Measurements from ENCODE around the gene SCN2B.
"Not testable (repeated sequence)": the region's sequence is repeated elsewhere in the genome, so short reads cannot be mapped to it uniquely, and the experiment has no call there.

Gene SCN2B

DNA sequence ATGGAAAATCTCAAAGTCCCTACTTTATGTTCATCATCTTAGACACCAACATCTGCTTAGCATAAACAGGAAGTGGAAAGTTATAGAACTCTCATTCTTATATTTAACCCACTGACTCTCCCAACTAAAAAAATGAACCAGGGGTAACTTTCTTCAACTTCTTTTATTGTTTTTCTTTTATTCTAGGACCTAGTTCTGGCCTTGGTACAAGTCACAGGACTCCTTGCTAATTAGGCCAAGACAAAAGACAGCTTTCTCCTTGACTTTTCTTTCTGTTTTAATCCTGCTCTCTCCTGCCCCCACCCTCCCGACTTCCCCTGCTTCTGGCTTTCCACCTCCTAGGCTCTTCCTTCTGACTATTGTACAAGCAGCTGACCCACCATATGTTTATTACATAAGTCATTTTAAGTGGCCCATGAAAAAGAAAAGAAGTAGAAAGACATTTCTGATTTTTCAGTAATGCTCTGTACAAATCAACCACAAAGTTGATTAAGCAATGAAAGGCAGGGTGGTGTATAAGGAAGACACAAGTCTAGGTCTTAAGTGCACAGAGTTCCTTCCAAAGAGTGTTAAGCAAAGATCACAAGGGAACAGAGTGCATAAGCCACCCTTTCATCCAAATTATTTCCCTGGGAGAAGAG, 30.1 kb upstream of the SCN2B start:
- no peak for DNase-seq

DNA sequence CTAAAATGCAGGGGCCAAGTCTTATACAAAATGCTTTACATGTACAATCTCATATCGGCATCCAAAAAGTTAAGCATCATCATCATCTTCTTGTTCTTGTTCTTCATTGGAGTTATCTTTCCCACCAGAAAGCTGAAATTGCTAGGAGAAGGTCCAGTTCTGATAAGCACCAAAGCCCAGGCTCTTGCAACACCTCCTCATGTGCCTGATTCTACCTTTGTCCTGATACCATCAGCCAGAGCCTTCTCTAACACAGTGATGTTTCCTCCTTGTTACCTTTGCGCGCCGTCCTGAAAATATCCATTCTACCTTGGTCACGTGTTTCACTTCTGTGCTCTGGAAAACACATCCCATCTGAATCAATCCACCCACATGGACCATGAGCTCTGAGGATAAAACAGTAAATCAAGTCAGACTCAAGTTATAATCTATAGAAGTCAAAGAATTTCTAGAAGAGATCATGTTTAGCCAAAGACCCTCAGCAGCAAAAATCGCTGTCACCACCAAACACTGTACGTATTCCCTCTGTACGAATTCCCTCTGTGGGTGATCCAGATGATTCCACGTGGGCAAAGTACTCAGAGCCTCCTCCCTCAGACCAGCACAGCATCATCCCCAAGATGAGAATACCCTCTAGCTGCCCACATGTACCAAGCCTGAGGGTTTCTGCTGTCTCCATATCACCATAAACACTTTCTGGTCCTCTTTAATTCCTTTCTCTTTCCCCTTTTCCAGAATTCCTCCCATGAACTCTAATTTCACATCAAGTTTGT, 29.4 kb upstream of the SCN2B start:
- DNase-seq, result no peak

DNA sequence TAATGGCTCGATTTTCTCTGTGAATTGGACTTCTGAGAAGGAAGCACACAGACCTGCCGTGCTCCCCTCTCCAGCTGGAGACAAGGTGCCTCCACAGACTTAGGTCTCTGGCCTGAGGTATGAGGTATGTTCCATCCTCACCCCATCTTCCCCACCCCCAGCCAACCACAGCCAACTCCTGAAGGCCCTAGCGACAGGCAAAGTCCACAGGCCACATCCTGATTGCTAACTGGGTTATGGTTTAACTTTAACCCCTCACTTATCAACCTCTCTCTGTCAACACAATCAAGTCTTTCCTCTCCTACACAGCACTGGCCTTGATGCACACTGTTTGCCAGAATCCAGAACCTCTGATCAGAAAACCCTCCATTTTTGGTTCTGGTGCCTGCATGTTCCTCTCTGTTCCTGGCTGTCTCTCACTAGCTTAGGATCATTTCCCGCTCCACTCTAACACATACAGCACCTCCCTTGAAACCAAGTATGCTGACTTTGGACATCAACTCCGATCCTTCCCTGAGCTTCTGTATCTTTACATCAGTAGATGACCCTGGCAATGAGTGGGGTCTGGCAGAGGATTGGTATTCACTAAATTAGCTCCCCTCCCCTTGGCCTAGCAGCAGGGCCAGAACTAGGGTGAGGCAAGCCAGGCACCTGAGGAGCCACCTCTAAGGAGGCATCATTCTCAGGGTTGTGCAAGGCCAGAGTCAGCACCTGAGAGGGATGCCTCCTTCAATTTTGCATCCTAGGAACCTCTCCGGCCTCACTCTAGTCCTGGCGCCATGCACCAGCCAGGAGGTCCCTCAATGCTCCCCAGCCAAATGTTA, 26.4 kb upstream of the SCN2B start:
- DNase-seq, result no peak

DNA sequence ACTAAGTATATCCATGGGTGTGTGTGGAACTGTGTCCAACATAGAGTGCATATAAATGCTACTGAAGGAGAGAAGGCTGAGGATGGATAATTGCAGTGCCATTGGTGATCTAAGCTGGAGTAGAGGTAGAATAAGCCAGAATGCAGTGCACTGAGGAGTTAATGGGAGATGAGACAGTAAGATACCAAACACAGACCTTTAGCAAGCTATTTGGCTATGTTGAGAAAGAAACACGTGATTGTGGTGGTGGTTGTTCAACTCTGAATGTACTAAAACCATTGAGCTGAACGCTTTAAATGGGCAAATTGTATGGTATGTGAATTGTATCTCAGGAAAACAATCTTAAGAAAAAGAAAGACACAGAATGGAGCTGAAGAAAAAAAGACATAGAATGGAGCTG, 25.5 kb upstream of the SCN2B start:
- no peak for DNase-seq

DNA sequence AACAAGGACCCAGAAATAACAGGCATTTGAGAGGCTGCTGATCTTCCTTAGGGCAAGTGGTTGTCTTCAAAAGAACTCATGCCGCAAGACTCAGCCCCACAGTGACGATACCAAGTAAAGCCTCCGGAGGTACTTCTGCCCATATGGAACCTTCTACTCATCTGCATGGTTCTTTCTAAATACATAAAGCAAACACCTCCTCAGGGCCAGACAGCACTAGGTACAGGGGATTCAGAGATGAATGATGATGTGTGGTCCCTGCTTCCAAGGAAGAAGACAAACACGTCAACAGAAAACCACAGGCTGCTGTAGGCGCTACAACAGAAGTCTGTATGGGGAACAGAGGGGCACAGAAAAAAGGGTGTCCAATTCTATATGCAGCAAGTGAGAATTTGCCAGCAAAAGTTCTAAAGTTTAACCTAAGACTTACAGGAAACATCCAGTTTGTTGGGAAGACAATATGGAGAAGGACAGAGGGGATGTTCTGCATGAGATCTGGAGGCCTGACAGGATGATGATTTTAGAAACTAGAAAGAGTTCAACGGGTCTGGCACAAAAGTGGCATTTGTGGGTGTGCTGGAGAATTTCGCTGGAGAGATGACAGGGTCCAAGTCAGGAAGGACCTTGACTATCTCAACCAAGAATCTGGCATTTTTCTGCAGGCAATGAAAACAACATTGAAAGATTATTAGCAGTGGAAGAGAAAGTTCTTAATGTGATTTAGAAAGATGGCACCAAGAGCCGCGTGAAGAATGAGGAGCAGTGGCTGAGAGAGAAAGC, 24.7 kb upstream of the SCN2B start:
- DNase-seq, result no peak

DNA sequence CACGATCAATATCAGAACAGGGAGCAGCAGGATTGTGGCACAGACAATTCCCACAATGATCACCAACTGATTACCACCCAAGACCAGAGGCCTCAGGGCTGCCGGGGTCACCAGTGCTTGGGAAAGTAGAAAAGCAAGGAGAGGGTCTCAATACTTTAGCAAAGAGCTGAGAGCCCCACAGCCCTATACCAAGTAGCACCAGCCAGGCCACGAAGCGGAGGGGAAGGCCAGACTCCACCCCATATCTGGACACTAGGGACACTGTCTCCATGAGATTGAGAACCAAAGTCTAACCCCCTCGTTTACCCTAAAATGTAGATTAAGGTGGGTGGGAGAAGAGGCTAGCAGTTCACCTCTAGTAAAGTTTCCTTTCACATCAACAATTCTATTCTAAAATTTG, 24.1 kb upstream of the SCN2B start:
- DNase-seq, result no peak

DNA sequence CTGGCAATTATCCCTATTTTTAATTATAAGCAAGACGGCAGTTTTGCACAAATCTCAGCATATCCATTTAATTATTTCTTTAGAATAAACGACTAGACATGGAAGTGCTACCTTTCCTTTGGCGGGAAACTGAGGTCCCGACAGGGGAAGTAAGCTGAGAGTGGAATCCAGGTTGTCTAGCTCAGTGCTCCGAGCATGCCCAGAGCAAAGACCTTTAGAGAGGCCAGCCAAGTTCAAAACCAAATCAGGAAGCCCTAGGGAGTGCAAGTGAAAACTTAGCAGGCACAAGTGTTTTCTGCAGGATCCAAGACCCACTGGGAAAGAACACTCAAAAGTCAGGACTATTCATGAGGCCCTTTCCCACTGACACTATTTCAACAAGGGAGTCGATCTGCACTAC, 22.7 kb upstream of the SCN2B start:
- DNase-seq, result no peak

DNA sequence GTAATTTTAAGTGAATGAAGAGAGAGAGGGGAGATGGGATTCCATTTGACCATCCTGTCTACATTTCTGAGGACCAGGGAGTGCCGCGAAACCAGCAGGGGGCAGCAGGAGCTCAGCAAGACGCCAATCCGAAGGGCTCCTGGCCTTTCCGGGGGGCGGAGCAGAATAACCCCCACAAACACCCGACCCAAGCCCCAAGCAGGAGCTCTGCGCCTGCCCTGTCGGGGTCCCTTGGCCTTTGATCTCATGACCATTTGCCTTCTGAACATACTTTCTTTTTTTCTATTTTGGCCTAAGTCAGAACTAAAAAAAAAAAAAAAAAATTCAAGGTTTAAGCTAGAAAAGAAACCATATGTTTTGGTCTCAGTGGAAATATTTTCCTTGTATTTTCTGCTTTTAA, 21.9 kb upstream of the SCN2B start:
- peak; percentile 50 for DNase-seq

DNA sequence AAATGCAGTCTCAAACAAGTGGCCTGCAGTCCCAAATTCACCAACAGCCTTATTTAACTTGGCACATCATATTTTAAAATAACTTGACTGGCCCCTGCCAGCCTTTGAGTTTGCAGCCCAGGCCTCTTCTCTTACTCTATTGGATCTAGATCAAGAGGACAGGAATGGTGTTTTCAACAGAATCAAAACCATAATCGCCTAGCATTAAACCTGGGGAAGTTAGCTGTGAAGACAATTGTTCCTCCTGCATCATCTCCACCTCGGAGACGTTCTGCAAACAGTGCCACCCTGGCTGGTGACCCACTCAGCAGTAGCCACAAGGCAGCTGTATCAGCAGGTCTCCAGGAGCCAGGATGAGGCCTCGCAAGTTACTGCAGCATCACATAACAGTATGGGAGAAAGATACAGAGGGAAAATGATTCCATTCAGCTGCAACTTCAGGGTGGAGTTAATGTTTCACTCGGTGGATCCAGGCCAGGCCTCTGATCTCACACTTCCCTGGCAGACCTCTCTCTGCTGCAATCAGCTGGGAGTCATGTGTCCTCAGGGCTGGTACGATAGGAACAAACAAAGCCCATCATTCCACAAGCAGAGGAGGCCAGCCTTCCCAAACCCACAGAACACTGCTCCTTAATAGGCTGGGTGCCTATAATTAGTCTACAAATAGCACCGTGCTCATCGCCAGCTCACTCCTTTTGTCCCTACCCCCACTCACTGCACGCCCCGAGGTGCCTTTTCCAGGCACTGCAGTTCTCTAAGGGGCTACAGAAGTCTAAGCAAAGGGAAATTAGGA, 18.6 kb upstream of the SCN2B start:
- DNase-seq, result peak; percentile 9

DNA sequence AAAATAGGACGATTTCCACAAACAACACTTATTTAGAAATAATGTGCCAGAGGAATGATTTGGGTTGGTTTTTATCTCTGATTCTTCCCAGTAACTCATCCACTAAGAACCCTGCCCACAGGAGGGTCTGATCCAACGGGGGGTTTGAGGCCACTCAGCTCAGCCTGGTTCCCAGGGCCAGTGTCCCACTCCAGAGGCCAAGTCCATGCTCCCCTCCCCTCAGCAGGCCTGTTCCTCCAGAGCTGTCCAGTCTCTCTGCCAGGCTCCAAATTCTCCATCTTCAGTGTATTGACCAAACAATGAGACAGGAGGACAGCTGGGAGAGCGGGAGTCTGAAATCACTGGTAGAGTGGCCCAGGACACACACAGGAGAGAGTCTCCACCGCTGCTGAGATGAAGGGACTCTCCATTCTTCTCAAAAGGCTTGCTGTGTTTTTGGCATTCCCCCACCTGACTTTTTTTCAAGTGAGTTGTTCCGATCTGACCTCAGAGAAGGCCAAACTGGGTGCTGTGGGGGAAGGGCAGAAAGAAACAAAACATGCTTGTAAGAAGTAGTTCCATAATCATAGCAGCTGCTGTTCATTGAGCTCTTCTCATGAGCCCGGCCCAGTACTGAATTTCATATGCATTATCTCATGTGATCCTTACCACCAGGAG, 17.6 kb upstream of the SCN2B start:
- DNase-seq, result no peak

DNA sequence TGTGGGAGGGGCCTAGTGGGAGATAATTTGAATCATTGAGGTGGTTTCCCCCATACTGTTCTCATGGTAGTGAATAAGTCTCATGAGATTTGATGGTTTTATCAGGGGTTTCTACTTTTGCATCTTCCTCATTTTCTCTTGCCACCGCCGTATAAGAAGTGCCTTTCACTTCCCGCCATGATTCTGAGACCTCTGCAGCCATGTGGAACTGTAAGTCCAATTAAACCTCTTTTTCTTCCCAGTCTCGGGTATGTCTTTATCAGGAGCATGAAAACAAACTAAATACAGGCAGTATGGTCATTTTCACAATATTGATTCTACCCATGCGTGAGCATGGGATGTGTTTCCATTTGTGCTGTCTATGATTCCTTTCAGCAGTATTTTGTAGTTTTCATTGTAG, 16.4 kb upstream of the SCN2B start:
- not testable (repeated sequence) for DNase-seq

DNA sequence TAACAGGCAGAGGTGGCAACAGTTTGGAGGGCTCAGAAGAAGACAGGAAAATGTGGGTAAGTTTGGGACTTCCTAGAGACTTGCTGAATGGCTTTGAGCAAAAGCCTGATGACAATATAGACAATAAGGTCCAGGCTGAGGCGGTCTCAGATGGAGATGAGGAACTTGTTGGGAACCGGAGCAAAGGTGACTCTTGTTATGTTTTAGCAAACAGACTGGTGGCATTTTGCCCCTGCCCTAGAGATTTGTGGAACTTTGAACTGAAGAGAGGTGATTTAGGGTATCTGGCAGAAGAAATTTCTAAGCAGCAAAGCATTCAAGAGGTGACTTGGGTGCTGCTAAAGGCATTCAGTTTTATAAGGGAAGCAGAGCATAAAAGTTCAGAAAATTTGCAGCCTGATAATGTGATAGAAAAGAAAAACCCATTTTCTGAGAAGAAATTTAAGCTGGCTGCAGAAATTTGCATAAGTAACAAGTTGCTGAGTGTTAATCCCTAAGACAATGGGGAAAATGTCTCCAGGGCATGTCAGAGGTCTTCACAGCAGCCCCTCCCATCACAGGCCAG, 14.6 kb upstream of the SCN2B start:
- not testable (repeated sequence) for DNase-seq

DNA sequence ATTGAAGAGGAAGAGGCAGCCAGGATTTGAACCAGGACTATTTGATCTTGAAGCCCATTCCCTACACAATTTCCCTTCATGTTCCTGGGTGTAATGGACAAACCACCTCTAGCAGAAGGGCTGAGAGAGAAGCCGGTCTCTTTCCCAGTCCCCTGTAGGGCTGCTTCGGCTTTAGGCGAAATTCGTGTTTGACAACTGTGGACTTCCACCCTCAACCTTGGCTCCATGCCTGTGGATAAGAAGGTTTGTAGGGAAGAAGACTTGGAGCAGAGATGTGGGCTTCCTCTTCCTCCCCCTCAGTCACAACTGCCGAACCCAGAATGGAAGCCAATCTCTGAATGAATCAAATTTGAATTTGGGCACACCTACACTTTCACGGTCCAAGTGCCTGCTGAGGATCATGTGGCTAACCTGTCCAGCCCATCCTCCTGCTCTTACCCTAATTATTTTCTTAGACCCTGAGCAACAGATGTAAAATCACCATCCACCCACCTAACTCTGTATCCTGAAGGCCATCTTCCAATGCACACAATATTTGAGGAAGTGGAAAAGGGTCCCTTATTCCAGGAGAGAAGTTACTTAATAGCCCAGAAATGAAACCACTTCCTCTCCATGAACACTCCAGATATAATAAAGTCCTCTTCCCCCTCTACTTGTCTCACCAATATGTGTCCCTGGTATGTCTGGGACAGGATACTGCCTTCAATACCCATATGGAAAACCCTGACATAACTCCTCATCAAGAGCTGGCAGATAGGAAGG, 10.1 kb upstream of the SCN2B start:
- DNase-seq, result no peak

DNA sequence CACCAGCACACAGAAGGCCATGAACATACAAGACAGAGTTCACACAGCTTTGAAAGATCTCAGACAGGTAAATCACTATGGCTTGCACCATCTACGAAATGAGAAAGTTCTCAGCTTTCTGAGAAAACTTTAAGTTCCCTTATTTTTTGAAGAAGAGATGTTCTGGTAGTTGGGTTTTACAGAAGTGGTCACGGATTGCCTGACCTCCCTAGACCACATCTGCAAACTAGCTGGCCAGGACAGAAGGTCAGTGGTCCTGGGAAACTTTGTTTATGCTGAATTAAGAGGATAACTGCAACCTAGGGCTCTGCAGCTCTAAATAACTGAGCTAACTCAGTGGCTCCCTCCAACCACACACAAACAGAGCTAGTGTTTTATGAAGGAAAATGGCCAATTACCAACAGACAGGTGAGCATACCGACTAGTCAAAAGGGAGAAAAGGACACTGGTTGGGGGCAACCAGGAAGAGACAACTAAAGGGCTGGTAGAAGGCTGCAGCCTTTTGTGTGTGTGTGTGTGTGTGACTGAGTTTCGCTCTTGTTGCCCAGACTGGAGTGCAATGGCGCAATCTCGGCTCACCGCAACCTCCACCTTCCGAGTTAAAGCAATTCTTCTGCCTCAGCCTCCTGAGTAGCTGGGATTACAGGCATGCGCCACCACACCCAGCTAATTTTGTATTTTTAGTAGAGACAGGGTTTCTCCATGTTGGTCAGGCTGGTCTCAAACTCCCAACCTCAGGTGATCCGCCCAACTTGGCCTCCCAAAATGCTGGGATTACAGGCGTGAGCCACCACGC, 8.5 kb upstream of the SCN2B start:
- DNase-seq, result no peak

DNA sequence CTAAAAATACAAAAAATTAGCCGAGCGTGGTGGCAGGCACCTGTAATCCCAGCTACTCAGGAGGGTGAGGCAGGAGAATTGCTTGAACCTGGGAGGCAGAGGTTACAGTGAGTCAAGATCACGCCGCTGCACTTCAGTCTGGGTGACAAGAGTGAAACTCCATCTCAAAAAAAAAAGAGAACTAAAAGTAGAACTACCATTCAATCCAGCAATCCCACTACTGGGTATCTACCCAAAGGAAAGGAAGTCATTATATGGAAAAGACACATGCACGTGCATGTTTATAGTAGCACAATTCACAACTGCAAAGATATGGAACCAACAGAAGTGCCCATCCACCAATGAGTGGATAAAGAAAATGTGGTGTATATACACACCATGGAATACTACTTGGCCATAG, 7.3 kb upstream of the SCN2B start:
- not testable (repeated sequence) for DNase-seq

DNA sequence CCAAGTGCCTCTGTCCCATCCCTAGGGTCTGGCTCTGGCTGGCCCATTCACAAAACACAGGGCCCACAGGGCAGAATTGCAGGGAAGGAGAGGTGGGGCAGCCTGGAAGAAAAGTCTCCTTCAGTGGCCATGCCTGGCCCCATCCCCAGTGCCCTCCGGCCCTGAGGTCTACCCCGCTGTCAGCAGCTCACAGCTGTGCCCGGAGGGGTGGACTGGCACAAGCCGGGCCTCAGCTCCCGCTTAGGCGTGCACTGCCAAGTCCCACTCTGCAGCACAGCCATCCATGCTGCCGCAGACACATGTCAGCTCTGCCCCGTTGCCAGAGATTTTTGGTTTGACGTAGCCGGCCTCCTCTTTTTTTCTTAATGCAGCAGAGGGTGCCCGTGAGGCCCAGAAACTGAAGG, 3.9 kb upstream of the SCN2B start:
- no peak for DNase-seq

DNA sequence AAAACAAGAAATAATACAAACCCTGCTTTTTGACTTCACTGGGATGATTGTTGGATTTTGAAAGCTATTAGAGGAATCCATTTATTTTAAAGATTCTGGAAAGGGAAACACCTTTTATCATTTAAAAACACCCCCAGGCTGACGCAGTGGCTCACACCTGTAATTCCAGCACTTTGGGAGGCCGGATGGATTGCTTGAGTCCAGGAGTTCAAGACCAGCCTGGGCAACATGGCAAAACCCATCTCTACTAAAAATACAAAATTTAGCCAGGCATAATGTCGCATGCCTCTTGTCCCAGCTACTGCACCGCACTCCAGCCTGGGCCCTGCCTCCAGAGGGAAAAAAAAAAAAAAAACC, 317 bp upstream of the SCN2B start:
- DNase-seq, result no peak

DNA sequence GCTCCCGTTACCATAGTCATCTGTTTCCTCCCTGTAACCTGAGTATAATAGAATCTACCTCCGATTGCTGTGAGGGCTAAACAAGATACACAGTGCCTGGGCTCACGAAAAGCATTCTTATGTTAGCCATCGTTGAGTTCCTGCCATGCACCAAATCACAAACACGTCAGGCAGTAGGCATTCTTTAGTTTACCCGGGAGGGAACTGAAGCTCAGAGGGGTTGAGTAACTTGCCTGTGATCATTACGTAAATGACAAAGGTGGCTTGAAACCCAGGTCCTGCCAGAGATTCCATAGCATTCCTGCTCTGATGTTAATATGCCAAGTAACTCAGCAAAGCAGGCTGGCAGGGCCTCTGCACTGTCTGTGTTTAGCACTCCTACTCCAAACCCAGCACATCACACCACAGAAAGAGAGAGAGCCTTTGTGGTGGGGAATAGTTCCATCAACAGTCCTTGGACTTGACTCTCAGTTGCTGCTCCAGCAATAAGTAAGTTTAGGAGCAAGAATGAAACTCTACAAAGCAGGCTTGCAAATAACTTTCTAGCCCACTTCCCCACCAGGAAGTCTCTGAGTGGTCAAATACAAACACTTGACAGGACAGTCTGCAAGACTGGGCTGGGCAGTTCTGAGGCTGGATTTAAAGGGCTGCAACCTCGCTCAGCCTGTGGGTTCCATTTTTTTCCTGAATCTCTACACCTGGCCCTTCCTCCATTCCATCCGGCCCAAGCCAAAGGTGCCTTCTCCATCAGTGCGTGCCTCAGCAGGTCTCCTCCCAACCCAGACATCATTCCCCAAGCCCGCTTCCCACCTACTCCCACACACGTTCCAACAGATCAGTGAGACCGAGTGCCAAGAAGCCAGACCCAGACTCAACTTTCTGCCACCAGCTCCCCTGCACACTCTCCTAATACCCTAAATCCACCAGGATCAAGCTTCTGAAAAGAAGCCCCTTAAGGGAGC, 1.1 kb downstream of the SCN2B start:
- DNase-seq, result no peak

Data from NCI-H1092 treated with DMSO at 0.1 percent for 48 hours (cell line).